Right atrium auricular region (tissue), 2 donors: ENCODE data around the gene PROSER2. TPM values are rescaled to one million over a fixed set of nuclear protein-coding genes. Genes with fewer than 3 reads are reported as not detected.

Experiments used
- DNase-seq: peaks from one replicate; pipeline ENCODE4 v3.0.0-alpha.2; 2019; ENCODE audit warnings: low spot score
- H3K27ac ChIP-seq, 2 donors: fragments of 200-600 bp; sonication (generic); 1 replicate in 1 of 2; 2 replicates in 1 of 2; pipeline ENCODE4 v1.5.1; 2016 to 2019
- H3K27me3 ChIP-seq, 2 donors: fragments of 200-600 bp; sonication (generic); one replicate each; pipeline versions ENCODE4 v1.5.1 to v1.6.0; 2017 to 2019
- H3K36me3 ChIP-seq: fragments of 200-600 bp; sonication (generic); one replicate; pipeline ENCODE4 v1.5.1; 2016
- H3K4me1 ChIP-seq, 2 donors: fragments of 200-600 bp; sonication (generic); one replicate each; pipeline versions ENCODE4 v1.5.1 to v1.6.0; 2017 to 2019
- H3K4me3 ChIP-seq, 2 donors: fragments of 200-600 bp; sonication (generic); 1 replicate in 1 of 2; 2 replicates in 1 of 2; pipeline ENCODE4 v1.5.1; 2017 to 2019; ENCODE audit warnings: mild to moderate bottlenecking in 1 of 2, moderate library complexity in 1 of 2
- H3K9me3 ChIP-seq, 2 donors: fragments of 200-600 bp; sonication (generic); one replicate each; pipeline ENCODE4 v1.5.1; 2019
- total RNA-seq, 2 donors: library from RNA; depleted of rRNA; stranded (reverse); fragments of >200 nt; gene quantifications; one replicate each; pipeline ENCODE4 v1.1.0, GENCODE V29; 2016
- TF ChIP-seq, protein P1 (sequence below), 2 donors: fragments of 200-600 bp; sonication (generic); IDR thresholded peaks; one replicate each; pipeline ENCODE4 v1.5.1; 2019; ENCODE audit warnings: antibody characterized with exemption in 2 of 2

The PROSER2 gene
- total RNA-seq, 2 donors from 2014 or later = 1.3 to 3.1 TPM

DNA sequence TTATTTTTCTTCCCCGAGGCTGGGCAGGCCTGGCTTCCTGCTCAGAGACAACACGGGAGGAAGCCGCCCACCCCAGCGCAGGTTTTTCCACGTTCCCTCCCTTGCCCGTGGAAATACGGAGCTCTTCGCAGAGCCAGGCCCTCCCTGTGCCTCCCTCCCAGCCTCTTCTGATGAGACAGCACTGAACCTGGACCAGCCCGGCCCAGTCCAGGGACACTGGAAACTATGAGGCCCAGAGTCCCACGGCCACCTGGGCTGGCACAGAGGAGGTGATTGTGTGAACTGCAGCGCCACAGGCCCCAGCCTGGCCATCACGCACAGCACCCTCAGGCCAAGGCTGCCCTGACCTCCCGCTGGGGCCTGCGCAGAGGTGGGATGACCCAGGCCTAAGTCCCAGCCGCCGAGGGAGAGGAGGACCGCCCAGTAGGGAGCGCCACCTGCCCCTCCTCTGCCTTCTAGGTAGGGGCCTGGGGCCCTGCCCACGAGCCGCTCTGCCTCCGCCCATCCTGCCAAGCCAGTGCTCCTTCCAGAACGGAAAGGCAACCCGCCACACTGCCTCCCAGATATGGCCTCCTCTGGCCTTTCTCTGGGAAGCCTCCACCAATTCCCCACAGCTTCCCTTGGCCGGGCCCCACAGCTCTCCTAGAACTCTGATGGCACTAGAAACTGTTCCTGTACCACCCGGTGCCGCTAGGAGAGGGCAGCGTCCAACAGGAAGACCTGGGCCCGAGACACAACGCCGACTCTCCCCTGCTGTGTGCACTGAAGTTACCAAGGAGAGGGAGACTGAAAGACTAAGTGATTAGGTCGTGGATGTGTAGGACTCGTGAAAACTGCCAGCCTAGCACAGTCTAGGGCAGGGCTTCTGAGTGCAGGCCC, 57.2 kb downstream of the PROSER2 start:
- no peaks in the 10 kb centered on the region for H3K27me3 ChIP-seq
- no peak overlapping the region for H3K4me3 ChIP-seq
- peaks cover 0 to 9% of the 10 kb centered on the region in 2 donors for H3K4me1 ChIP-seq
- no peaks in the 10 kb centered on the region for H3K9me3 ChIP-seq
- H3K27ac ChIP-seq = no peak overlapping the region
- TF ChIP-seq, protein P1, sequence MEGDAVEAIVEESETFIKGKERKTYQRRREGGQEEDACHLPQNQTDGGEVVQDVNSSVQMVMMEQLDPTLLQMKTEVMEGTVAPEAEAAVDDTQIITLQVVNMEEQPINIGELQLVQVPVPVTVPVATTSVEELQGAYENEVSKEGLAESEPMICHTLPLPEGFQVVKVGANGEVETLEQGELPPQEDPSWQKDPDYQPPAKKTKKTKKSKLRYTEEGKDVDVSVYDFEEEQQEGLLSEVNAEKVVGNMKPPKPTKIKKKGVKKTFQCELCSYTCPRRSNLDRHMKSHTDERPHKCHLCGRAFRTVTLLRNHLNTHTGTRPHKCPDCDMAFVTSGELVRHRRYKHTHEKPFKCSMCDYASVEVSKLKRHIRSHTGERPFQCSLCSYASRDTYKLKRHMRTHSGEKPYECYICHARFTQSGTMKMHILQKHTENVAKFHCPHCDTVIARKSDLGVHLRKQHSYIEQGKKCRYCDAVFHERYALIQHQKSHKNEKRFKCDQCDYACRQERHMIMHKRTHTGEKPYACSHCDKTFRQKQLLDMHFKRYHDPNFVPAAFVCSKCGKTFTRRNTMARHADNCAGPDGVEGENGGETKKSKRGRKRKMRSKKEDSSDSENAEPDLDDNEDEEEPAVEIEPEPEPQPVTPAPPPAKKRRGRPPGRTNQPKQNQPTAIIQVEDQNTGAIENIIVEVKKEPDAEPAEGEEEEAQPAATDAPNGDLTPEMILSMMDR (IDR thresholded peaks at IDR 0.05) = no peak
- DNase-seq = no peak
- no peaks in the 10 kb centered on the region for H3K36me3 ChIP-seq

DNA sequence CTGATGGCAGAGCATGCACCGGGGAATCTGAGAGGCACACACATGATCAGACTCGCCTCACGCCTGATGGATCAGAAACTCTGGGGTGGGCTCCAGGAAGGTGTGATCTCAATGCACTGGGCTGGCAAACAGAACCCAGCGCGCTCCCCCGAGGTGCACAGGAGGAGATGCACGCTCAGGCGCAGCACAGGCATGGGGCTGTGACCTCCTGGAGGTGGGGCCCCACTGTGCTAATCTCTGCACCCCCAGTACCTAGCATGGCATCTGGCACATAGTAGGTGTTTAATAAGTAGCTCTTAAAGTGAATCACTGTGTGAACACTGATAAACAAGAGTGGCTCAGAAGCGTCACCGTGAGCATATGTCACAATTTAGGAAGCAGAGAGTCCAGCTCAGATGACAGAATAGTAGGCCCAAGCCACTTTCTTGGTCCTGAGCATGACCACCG, 57.9 kb downstream of the PROSER2 start:
- Histone ChIP-seq H3K4me3 (no peak overlapping the region), H3K27me3 (no peaks in the 10 kb centered on the region), H3K4me1 (peaks cover 0 to 6% of the 10 kb centered on the region in 2 donors), H3K27ac (no peak overlapping the region), H3K9me3 (no peaks in the 10 kb centered on the region), H3K36me3 (no peaks in the 10 kb centered on the region)
- TF ChIP-seq, protein P1 (IDR thresholded peaks at IDR 0.05) = no peak
- no peak for DNase-seq

GRCh38 chr10:11881477-11882417, 58.6 kb downstream of the PROSER2 start:
- TF ChIP-seq, protein P1 (IDR thresholded peaks at IDR 0.05) = no peak
- Histone ChIP-seq H3K9me3 (no peaks in the 10 kb centered on the region), H3K4me3 (no peak overlapping the region), H3K27me3 (no peaks in the 10 kb centered on the region), H3K4me1 (peaks cover 0 to 8% of the 10 kb centered on the region in 2 donors), H3K36me3 (no peaks in the 10 kb centered on the region), H3K27ac (no peak overlapping the region)
- no peak for DNase-seq

DNA sequence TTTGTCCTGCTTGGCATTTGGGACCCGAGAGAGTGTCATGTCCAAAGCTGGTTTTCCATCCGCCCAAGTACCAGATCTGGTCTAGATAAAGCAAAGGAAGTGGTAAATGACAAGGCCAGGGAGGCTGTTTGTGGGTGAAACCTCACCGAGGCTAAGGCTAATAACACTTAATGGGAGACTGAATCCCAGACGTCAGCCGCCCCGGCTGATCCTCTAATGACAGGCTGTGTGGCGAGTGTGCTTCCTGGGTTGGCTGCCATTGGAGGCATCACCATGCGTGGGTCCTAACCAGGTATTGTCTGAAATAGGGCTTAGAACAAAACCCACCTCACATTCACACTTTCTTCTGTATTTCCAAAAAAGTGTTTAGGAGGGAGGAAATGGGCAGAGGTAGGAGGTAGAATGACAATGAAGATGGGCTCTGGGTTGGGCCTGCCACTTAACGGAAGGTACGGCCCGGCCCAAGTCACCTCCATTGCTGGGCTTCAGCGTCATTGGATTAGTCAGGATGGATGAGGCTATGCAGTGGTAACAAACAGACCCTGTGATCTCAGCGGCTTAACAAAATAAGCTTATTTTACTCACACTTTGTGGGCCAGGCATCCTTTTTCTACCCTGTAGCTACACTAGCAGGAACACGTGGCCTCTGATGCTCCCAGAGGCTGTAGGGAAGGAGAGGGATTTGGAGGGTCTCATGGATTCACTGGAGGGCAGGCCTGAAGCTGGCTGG, 59.7 kb downstream of the PROSER2 start:
- Histone ChIP-seq H3K9me3 (no peaks in the 10 kb centered on the region), H3K27ac (no peak overlapping the region), H3K36me3 (no peaks in the 10 kb centered on the region), H3K27me3 (no peaks in the 10 kb centered on the region), H3K4me1 (peaks cover 0 to 8% of the 10 kb centered on the region in 2 donors), H3K4me3 (no peak overlapping the region)
- DNase-seq = no peak
- TF ChIP-seq, protein P1 (IDR thresholded peaks at IDR 0.05) = no peak

GRCh38 chr10:11884706-11885423, 61.7 kb downstream of the PROSER2 start:
- no peak for DNase-seq
- no peaks in the 10 kb centered on the region for H3K9me3 ChIP-seq
- TF ChIP-seq, protein P1 (IDR thresholded peaks at IDR 0.05) = no peak
- peaks cover 0 to 8% of the 10 kb centered on the region in 2 donors for H3K4me1 ChIP-seq
- H3K4me3 ChIP-seq = no peak overlapping the region
- no peaks in the 10 kb centered on the region for H3K36me3 ChIP-seq
- no peaks in the 10 kb centered on the region for H3K27me3 ChIP-seq
- no peak overlapping the region for H3K27ac ChIP-seq
